T47D (cell line): ENCODE data around the gene LIN7A.
A peak's percentile ranks its signal among the peaks of the same experiment; 100 is the strongest.

Experiments used
- DNase-seq, 2 experiments: peaks; one replicate each; pipeline versions ENCODE4 v3.0.0 to v3.0.0-alpha.2; 2011 to 2012; ENCODE audit warnings: low read depth in 1 of 2, low spot score in 1 of 2
- JUND ChIP-seq: IDR thresholded peaks from 2 replicates; pipeline ENCODE4 v1.6.1; 2012; ENCODE audit warnings: low read depth
- in situ Hi-C: cut with HindIII; loops from 2 replicates; pipeline ENCODE4 v1.10.0; 2016; ENCODE audit warnings: low sequenced_read_pairs, low pct_unique_long_range_greater_than_20kb

LIN7A gene

GRCh38 chr12:80937391-80938238, at the start of gene LIN7A:
Gene LIN7A (minus strand): TSS chr12:80937934. CDS start chr12:80937722, 212 bp downstream.
- DNase-seq, result peak; percentile 40 to 53
- in situ Hi-C loops, result no loop called here
- no peak for TF ChIP-seq JUND

- no peak for DNase-seq
- TF ChIP-seq JUND, result no peak
- in situ Hi-C loops, result no loop called here
Observed at GRCh38 chr12:80986224-80986623, 48.5 kb upstream of the LIN7A start.

GRCh38 chr12:80979816-80980215, 42.1 kb upstream of the LIN7A start:
- in situ Hi-C loops, result no loop called here
- peak in 1 of 2 experiments; percentile 30 for DNase-seq
- no peak for TF ChIP-seq JUND

GRCh38 chr12:80979251-80979650, 41.5 kb upstream of the LIN7A start:
- in situ Hi-C loops, result no loop called here
- no peak for DNase-seq
- TF ChIP-seq JUND, result no peak

GRCh38 chr12:80977346-80977745, 39.6 kb upstream of the LIN7A start:
- DNase-seq, result no peak
- no peak for TF ChIP-seq JUND
- in situ Hi-C loops, result no loop called here

GRCh38 chr12:80968326-80968725, 30.6 kb upstream of the LIN7A start:
- in situ Hi-C loops, result no loop called here
- no peak for DNase-seq
- TF ChIP-seq JUND, result no peak

GRCh38 chr12:80967565-80967964, 29.8 kb upstream of the LIN7A start:
- DNase-seq, result no peak
- TF ChIP-seq JUND, result no peak
- in situ Hi-C loops, result no loop called here

- TF ChIP-seq JUND, result no peak
- DNase-seq, result no peak
- in situ Hi-C loops, result no loop called here
Observed at GRCh38 chr12:80966001-80966400, 28.3 kb upstream of the LIN7A start.

GRCh38 chr12:80958162-80958561, 20.4 kb upstream of the LIN7A start:
- no peak for TF ChIP-seq JUND
- DNase-seq, result no peak
- in situ Hi-C loops, result no loop called here

- no peak for TF ChIP-seq JUND
Observed at GRCh38 chr12:80954857-80955520, 17.3 kb upstream of the LIN7A start.

GRCh38 chr12:80952443-80952842, 14.7 kb upstream of the LIN7A start:
- DNase-seq, result no peak
- in situ Hi-C loops, result no loop called here

More at GRCh38 chr12:80954857-80955520, 17.3 kb upstream of the LIN7A start:
- in situ Hi-C loops, result no loop called here
- DNase-seq, result no peak

GRCh38 chr12:80946591-80946990, 8.9 kb upstream of the LIN7A start:
- no peak for TF ChIP-seq JUND
- DNase-seq, result no peak
- in situ Hi-C loops, result no loop called here

More at GRCh38 chr12:80952443-80952842, 14.7 kb upstream of the LIN7A start:
- TF ChIP-seq JUND, result no peak

- DNase-seq, result no peak
- TF ChIP-seq JUND, result no peak
- in situ Hi-C loops, result no loop called here
Observed at GRCh38 chr12:80943338-80943737, 5.6 kb upstream of the LIN7A start.
